OCI-LY3 (cell line): Measurements from ENCODE around the gene ALKBH4.

Experiments
- H2AFZ ChIP-seq: fragments of 200-600, 300-600 bp; shearing (Covaris generic); 2 replicates; pipeline ENCODE4 v1.6.0; 2014; ENCODE audit warnings: antibody characterized with exemption, low read depth, low read length
- H3K27ac ChIP-seq: fragments of 200-600, 300-600 bp; sonication (generic); 2 replicates; pipeline ENCODE4 v1.5.1; 2014; ENCODE audit warnings: mild to moderate bottlenecking, low read length, moderate library complexity, mixed read lengths
- H3K27me3 ChIP-seq: fragments of 200-600, 300-600 bp; sonication (generic); 2 replicates; pipeline ENCODE4 v1.6.1; 2014; ENCODE audit warnings: low read depth, low read length, mixed read lengths
- H3K36me3 ChIP-seq: fragments of 200-600, 300-600 bp; sonication (generic); replicated peaks from 2 replicates; pipeline ENCODE3; 2014; ENCODE audit warnings: low read depth, low read length, mixed read lengths
- H3K4me1 ChIP-seq: fragments of 300-600, 200-600 bp; sonication (generic); 2 replicates; pipeline ENCODE4 v1.6.1; 2014; ENCODE audit warnings: low read length, mixed read lengths
- H3K4me2 ChIP-seq: fragments of 200-600, 300-600 bp; sonication (generic); 2 replicates; pipeline ENCODE4 v1.6.1; 2014; ENCODE audit warnings: low read length, mixed read lengths
- H3K4me3 ChIP-seq: fragments of 300-600, 200-600 bp; sonication (generic); 2 replicates; pipeline ENCODE4 v1.5.1; 2014; ENCODE audit warnings: antibody characterized with exemption, mild to moderate bottlenecking, low read length, moderate library complexity
- H3K79me2 ChIP-seq: fragments of 300-600, 200-600 bp; shearing (Covaris generic); 2 replicates; pipeline ENCODE4 v1.6.1; 2014; ENCODE audit warnings: mild to moderate bottlenecking, low read length, mixed read lengths
- H3K9ac ChIP-seq: fragments of 300-600, 200-600 bp; shearing (Covaris generic); 2 replicates; pipeline ENCODE4 v1.6.0; 2014; ENCODE audit warnings: mild to moderate bottlenecking, low read length, moderate library complexity
- H3K9me3 ChIP-seq: fragments of 200-600, 300-600 bp; shearing (Covaris generic); 2 replicates; pipeline ENCODE4 v1.6.1; 2014; ENCODE audit warnings: low read length, mixed read lengths; ENCODE audit not compliant: insufficient read depth
- H4K20me1 ChIP-seq: fragments of 200-600, 300-600 bp; sonication (generic); 2 replicates; pipeline ENCODE4 v1.6.1; 2016; ENCODE audit warnings: low read length, mixed read lengths; ENCODE audit not compliant: insufficient read depth
- EZH2phosphoT487 ChIP-seq: fragments of 200-600 bp; shearing (Covaris generic); IDR thresholded peaks from 2 replicates; pipeline ENCODE4 v1.6.1; 2018; ENCODE audit warnings: antibody characterized with exemption, mixed run types, low read depth
- TF ChIP-seq, protein P1 (sequence below): fragments of 200-600, 300-600 bp; sonication (generic); IDR thresholded peaks from 2 replicates; pipeline ENCODE4 v1.5.1; 2014; ENCODE audit warnings: antibody characterized with exemption, low read length, low read depth

ALKBH4 gene

GRCh38 chr7:102433219-102434038 is 31.2 kb downstream of the ALKBH4 start, which contains the start of gene ORAI2:
ORAI2 (plus strand) TSS chr7:102433575; CDS start chr7:102438957, 5,382 bp downstream.
- Histone ChIP-seq H3K9me3 (no peaks in the 10 kb centered on the region), H4K20me1 (no peaks in the 10 kb centered on the region), H3K4me2 (peak within 1 kb of the TSS; percentile 98), H3K4me3 (peak within 1 kb of the TSS; percentile 91), H3K36me3 (peaks cover 15% of the 10 kb centered on the region), H3K79me2 (peaks cover 41% of the 10 kb centered on the region), H3K27me3 (no peaks in the 10 kb centered on the region), H3K27ac (peak within 1 kb of the TSS; percentile 93), H3K9ac (peak within 1 kb of the TSS; percentile 99), H3K4me1 (peaks cover 43% of the 10 kb centered on the region), H2AFZ (peak within 1 kb of the TSS; percentile 33; the same call in 1 of the 2 replicates)
- TF ChIP-seq, protein P1, sequence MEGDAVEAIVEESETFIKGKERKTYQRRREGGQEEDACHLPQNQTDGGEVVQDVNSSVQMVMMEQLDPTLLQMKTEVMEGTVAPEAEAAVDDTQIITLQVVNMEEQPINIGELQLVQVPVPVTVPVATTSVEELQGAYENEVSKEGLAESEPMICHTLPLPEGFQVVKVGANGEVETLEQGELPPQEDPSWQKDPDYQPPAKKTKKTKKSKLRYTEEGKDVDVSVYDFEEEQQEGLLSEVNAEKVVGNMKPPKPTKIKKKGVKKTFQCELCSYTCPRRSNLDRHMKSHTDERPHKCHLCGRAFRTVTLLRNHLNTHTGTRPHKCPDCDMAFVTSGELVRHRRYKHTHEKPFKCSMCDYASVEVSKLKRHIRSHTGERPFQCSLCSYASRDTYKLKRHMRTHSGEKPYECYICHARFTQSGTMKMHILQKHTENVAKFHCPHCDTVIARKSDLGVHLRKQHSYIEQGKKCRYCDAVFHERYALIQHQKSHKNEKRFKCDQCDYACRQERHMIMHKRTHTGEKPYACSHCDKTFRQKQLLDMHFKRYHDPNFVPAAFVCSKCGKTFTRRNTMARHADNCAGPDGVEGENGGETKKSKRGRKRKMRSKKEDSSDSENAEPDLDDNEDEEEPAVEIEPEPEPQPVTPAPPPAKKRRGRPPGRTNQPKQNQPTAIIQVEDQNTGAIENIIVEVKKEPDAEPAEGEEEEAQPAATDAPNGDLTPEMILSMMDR, result no peak
- no peak for TF ChIP-seq EZH2phosphoT487

- Histone ChIP-seq H3K4me1 (peaks cover 50% of the 10 kb centered on the region), H3K9me3 (no peaks in the 10 kb centered on the region), H3K4me2 (peak overlapping the region; percentile 82), H3K36me3 (peaks cover 19% of the 10 kb centered on the region), H3K79me2 (peaks cover 39% of the 10 kb centered on the region), H3K27me3 (no peaks in the 10 kb centered on the region), H2AFZ (no peak overlapping the region; the same call in 1 of the 2 replicates), H3K27ac (peak overlapping the region; percentile 93), H3K4me3 (peak overlapping the region; percentile 91), H3K9ac (peak overlapping the region; percentile 99), H4K20me1 (no peaks in the 10 kb centered on the region)
- TF ChIP-seq, protein P1, result no peak
- TF ChIP-seq EZH2phosphoT487, result no peak
Observed at GRCh38 chr7:102432442-102433218, 32.0 kb downstream of the ALKBH4 start.

DNA sequence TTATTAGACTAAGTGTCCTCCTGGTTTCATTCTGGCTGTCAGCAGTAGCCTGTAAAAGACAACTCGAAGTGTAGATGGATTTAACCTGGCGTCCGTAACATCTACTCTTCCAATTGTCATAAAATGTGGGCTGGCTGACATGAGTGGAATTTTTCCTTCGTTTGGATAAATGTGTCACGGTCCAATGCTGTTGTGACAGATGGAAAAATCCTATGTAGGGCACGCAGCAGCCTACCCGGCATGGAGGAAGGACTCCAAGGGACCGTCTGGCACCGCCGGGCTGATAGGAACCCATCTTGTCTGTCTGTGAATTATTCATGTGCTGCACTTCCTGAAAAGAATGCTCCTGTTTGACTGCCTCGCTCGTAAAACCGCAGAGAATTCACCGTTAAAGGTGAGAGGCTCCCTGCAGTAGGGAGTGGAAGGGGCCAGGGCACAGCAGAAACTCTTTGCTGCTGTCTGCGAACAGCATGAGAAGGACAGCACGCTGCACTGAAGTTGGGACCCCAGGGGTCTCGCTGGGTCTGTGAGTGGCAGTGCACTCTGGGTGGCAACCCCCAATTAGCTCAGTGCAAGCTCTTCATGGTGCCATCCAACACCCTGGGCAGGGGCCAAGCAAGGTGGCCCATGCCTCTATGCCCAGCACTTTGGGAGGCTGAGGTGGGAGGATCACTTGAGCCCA is 32.9 kb downstream of the ALKBH4 start:
- Histone ChIP-seq H2AFZ (no peak overlapping the region), H3K9me3 (no peaks in the 10 kb centered on the region), H3K27me3 (no peaks in the 10 kb centered on the region), H3K4me2 (peak overlapping the region; percentile 82), H3K27ac (peak overlapping the region; percentile 93), H3K9ac (peak overlapping the region; percentile 99), H3K4me1 (peaks cover 59% of the 10 kb centered on the region), H4K20me1 (no peaks in the 10 kb centered on the region), H3K36me3 (peaks cover 17% of the 10 kb centered on the region), H3K4me3 (peak overlapping the region; percentile 91), H3K79me2 (peaks cover 32% of the 10 kb centered on the region)
- TF ChIP-seq, protein P1, result no peak
- no peak for TF ChIP-seq EZH2phosphoT487
